Endothelial cell of umbilical vein (primary cell): ENCODE data around the gene HAPLN1. TPM values are rescaled to one million over a fixed set of nuclear protein-coding genes. Genes with fewer than 3 reads are reported as not detected.

Source experiments
- BruUV-seq: library from RNA; stranded (reverse); fragments of 400-500 nt; replicated peaks from 2 replicates; lab custom pipeline; 2021; lab: Mats Ljungman, UMichigan
- CTCF ChIA-PET: fragments of 300-600, 350-600 bp; sonication (Branson Sonifier 250); formaldehyde crosslinking; loops from one replicate; lab custom pipeline; 2021; ENCODE audit warnings: antibody characterized with exemption, inconsistent platforms; lab: Charles Lee
- POLR2A ChIA-PET: fragments of 300-600, 350-600 bp; sonication (Branson Sonifier 250); formaldehyde crosslinking; loops from one replicate; lab custom pipeline; 2021; ENCODE audit warnings: antibody characterized with exemption, inconsistent platforms; lab: Charles Lee
- DNase-seq: peaks from one replicate; pipeline ENCODE4 v3.0.0-alpha.2; 2011; ENCODE audit warnings: low read depth, low spot score
- FAIRE-seq: peaks from 2 replicates; lab custom pipeline; 2011; peaks lifted over from hg19 to GRCh38; lab: Jason Lieb, UNC
- H2AFZ ChIP-seq: 2 replicates; pipeline ENCODE4 v1.6.0; 2012; ENCODE audit warnings: low read depth, low read length, control low read depth, inconsistent platforms
- H3K27ac ChIP-seq: 2 replicates; pipeline ENCODE4 v1.5.1; 2011; ENCODE audit warnings: low read depth, mild to moderate bottlenecking, control low read depth, low read length, moderate library complexity; ENCODE audit not compliant: insufficient read depth
- H3K27me3 ChIP-seq, 2 experiments: 2 replicates each; pipeline versions ENCODE4 v1.6.0 to v1.6.1; 2011; ENCODE audit warnings: low read length in 2 of 2, mixed read lengths in 1 of 2; ENCODE audit not compliant: control insufficient read depth in 2 of 2, insufficient read depth in 2 of 2
- H3K36me3 ChIP-seq, 2 experiments: 2 replicates in 1 of 2; 3 replicates in 1 of 2; pipeline ENCODE4 v1.5.1; 2011; ENCODE audit warnings: low read length in 2 of 2, mild to moderate bottlenecking in 1 of 2, moderate library complexity in 1 of 2; ENCODE audit not compliant: control insufficient read depth in 2 of 2, insufficient read depth in 2 of 2; ENCODE audit errors: extremely low read depth in 1 of 2
- H3K4me1 ChIP-seq: 3 replicates; pipeline ENCODE4 v1.5.1; 2011; ENCODE audit warnings: mild to moderate bottlenecking, low read length; ENCODE audit not compliant: control insufficient read depth, insufficient read depth; ENCODE audit errors: extremely low read depth
- H3K4me2 ChIP-seq: 2 replicates; pipeline ENCODE4 v1.6.1; 2011; ENCODE audit warnings: low read length, control low read depth, mixed read lengths; ENCODE audit not compliant: insufficient read depth
- H3K4me3 ChIP-seq, 3 experiments: fragments of 200-600 bp in 1 of 3; sonication (generic), shearing (Covaris generic) in 1 of 3; replicated peaks in 1 of 3; 2 replicates each; pipeline ENCODE4 v1.5.1; 2011 to 2016; ENCODE audit warnings: control low read depth in 3 of 3, low read length in 3 of 3, mild to moderate bottlenecking in 2 of 3, inconsistent platforms in 1 of 3, low read depth in 1 of 3, moderate library complexity in 1 of 3; ENCODE audit not compliant: insufficient read depth in 1 of 3
- H3K79me2 ChIP-seq: 2 replicates; pipeline ENCODE4 v1.6.0; 2012; ENCODE audit warnings: low read length, inconsistent platforms; ENCODE audit not compliant: control insufficient read depth, insufficient read depth
- H3K9ac ChIP-seq: replicated peaks from 2 replicates; pipeline ENCODE3; 2011; ENCODE audit warnings: low read length, control low read depth; ENCODE audit not compliant: insufficient read depth; ENCODE audit errors: extremely low read depth
- H3K9me1 ChIP-seq: replicated peaks from 3 replicates; pipeline ENCODE4 v1.6.0; 2011; ENCODE audit warnings: mild to moderate bottlenecking, low read length; ENCODE audit not compliant: control insufficient read depth, insufficient read depth; ENCODE audit errors: extremely low read depth
- H3K9me3 ChIP-seq: replicated peaks from 2 replicates; pipeline ENCODE4 v1.5.1; 2012; ENCODE audit warnings: low read length, inconsistent platforms; ENCODE audit not compliant: control insufficient read depth, insufficient read depth
- H4K20me1 ChIP-seq: replicated peaks from 2 replicates; pipeline ENCODE3; 2011; ENCODE audit warnings: mild to moderate bottlenecking, low read length; ENCODE audit not compliant: control insufficient read depth, insufficient read depth; ENCODE audit errors: extremely low read depth
- EZH2 ChIP-seq: IDR thresholded peaks from 2 replicates; pipeline ENCODE4 v1.6.1; 2012; ENCODE audit warnings: borderline replicate concordance, low read depth, mild to moderate bottlenecking, moderate library complexity, low read length, inconsistent platforms; ENCODE audit not compliant: severe bottlenecking
- FOS ChIP-seq: IDR thresholded peaks from 2 replicates; pipeline ENCODE4 v1.6.1; 2011; ENCODE audit warnings: mild to moderate bottlenecking, low read length, moderate library complexity, borderline replicate concordance; ENCODE audit not compliant: insufficient read depth
- GATA2 ChIP-seq: IDR thresholded peaks from 2 replicates; pipeline ENCODE4 v1.7.0; 2011; ENCODE audit warnings: low read depth, mild to moderate bottlenecking, moderate library complexity, mixed read lengths, low read length; ENCODE audit not compliant: insufficient read length, insufficient read depth
- JUN ChIP-seq: IDR thresholded peaks from 2 replicates; pipeline ENCODE4 v1.6.1; 2011; ENCODE audit warnings: borderline replicate concordance, low read depth; ENCODE audit not compliant: insufficient read length, insufficient read depth
- MAX ChIP-seq: IDR thresholded peaks from 2 replicates; pipeline ENCODE4 v1.6.1; 2011; ENCODE audit not compliant: insufficient read depth, insufficient read length
- MYC ChIP-seq: IDR thresholded peaks from one replicate; pipeline ENCODE4 v1.6.1; 2011; ENCODE audit warnings: mild to moderate bottlenecking, low read depth, low read length
- POLR2A ChIP-seq: IDR thresholded peaks from 2 replicates; pipeline ENCODE4 v1.6.1; 2012; ENCODE audit warnings: low read depth, mild to moderate bottlenecking, control low read depth, low read length
- POLR2AphosphoS5 ChIP-seq: IDR thresholded peaks from 2 replicates; pipeline ENCODE4 v1.6.1; 2012; ENCODE audit warnings: low read depth, mild to moderate bottlenecking, control low read depth, low read length, moderate library complexity; ENCODE audit not compliant: insufficient read depth
- dilution Hi-C: fragments of 300-500 bp; cut with MboI; formaldehyde crosslinking; loops from one replicate; pipeline ENCODE4 v1.15.0; 2019; ENCODE audit warnings: low sequenced_read_pairs; ENCODE audit not compliant: extremely low pct_ligation_motif_present
- intact Hi-C: fragments of 100-400 bp; cut with micrococcal nuclease; formaldehyde crosslinking; loops from one replicate; pipeline ENCODE4 v1.10.0; 2022
- polyA plus RNA-seq, 4 experiments: library from polyadenylated mRNA; depleted of rRNA in 3 of 4; stranded (reverse) in 3 of 4; unstranded in 1 of 4; fragments of >200 nt; gene quantifications; 2 replicates each; pipeline versions ENCODE4 v1.2.1 to v1.2.3, GENCODE V29; 2011 to 2012; ENCODE audit warnings: missing spikeins in 1 of 4
- total RNA-seq: library from RNA; stranded (reverse); gene quantifications from 2 replicates; pipeline ENCODE4 v1.2.3, GENCODE V29; 2021
- TF ChIP-seq, protein P1 (sequence below), 2 donors: IDR thresholded peaks; 1 replicate in 1 of 2; 2 replicates in 1 of 2; pipeline ENCODE4 v1.5.1; 2011; ENCODE audit warnings: low read length in 2 of 2, mild to moderate bottlenecking in 2 of 2, moderate library complexity in 2 of 2, control low read depth in 1 of 2, inconsistent platforms in 1 of 2, low read depth in 1 of 2; ENCODE audit not compliant: insufficient read depth in 1 of 2; ENCODE audit errors: extremely low read depth in 1 of 2

HAPLN1 gene
- total and polyA plus RNA-seq, 2 donors (not counting 3 experiments of a cell fraction or from before 2014, with no cell fraction given): 0.04 TPM; not detected in 1

GRCh38 chr5:83687124-83687619 is 33.5 kb downstream of the HAPLN1 start:
- FAIRE-seq (no peak), DNase-seq (no peak)
- Histone ChIP-seq H3K27ac (no peak overlapping the region), H3K9me1 (no peaks in the 10 kb centered on the region), H4K20me1 (no peaks in the 10 kb centered on the region), H3K4me3 (no peak overlapping the region), H3K27me3 (peaks cover 6 to 7% of the 10 kb centered on the region in 2 experiments), H3K9ac (no peak overlapping the region), H2AFZ (no peak overlapping the region), H3K4me2 (no peak overlapping the region), H3K36me3 (no peaks in the 10 kb centered on the region), H3K4me1 (no peaks in the 10 kb centered on the region), H3K79me2 (no peaks in the 10 kb centered on the region), H3K9me3 (no peaks in the 10 kb centered on the region)
- TF ChIP-seq MYC (no peak), EZH2 (no peak), POLR2A (no peak), JUN (no peak), POLR2AphosphoS5 (no peak), FOS (no peak), GATA2 (no peak), MAX (no peak)
- TF ChIP-seq, protein P1, sequence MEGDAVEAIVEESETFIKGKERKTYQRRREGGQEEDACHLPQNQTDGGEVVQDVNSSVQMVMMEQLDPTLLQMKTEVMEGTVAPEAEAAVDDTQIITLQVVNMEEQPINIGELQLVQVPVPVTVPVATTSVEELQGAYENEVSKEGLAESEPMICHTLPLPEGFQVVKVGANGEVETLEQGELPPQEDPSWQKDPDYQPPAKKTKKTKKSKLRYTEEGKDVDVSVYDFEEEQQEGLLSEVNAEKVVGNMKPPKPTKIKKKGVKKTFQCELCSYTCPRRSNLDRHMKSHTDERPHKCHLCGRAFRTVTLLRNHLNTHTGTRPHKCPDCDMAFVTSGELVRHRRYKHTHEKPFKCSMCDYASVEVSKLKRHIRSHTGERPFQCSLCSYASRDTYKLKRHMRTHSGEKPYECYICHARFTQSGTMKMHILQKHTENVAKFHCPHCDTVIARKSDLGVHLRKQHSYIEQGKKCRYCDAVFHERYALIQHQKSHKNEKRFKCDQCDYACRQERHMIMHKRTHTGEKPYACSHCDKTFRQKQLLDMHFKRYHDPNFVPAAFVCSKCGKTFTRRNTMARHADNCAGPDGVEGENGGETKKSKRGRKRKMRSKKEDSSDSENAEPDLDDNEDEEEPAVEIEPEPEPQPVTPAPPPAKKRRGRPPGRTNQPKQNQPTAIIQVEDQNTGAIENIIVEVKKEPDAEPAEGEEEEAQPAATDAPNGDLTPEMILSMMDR (IDR thresholded peaks at IDR 0.05; ENCODE audit: extremely low read depth in 1 of 2, insufficient read depth in 1 of 2, low read depth in 1 of 2, low read length in 2 of 2): no peak
- BruUV-seq: no TSS peak
- intact Hi-C loops: no loop called here
- ChIA-PET CTCF (interaction anchor here (1.1 kb wide), 1 partner anchor 16 kb away, joined by 3 read pairs; no protein-coding TSS in a partner anchor), POLR2A (no interaction called here)
- dilution Hi-C loops: no loop called here
